Measurements from ENCODE around the gene DCAF11.

- no peak for TF ChIP-seq CTCF (conservative IDR thresholded peaks at IDR 0.05)
- no peak for TF ChIP-seq EZH2 (IDR thresholded peaks at IDR 0.05; ENCODE audit: low read depth)
These were observed 17.9 kb upstream of the DCAF11 start for GRCh38 chr14:24096545-24097181.

Data from PC-9 (cell line).